Heart right ventricle (tissue), 16 donors: ENCODE data around the gene PABPC5. TPM values are rescaled to one million over a fixed set of nuclear protein-coding genes. Genes with fewer than 3 reads are reported as not detected.

Source experiments
- ATAC-seq, 8 donors: fragments of 200-7000 bp; cut with Tn5 transposase; one replicate each; pipeline ENCODE4 v1.9.1; 2020; ENCODE audit warnings: mild to moderate bottlenecking in 8 of 8, moderate library complexity in 8 of 8, moderate number of reproducible peaks in 1 of 8
- DNase-seq, 2 donors: peaks; one replicate each; pipeline ENCODE4 v3.0.0-alpha.2; 2020
- H3K27ac ChIP-seq, 10 donors: fragments of 200-600 bp; sonication (generic) in 2 of 10; one replicate each; pipeline versions ENCODE4 v1.5.0 to v1.8.0; 2020 to 2022; ENCODE audit warnings: mild to moderate bottlenecking in 3 of 10
- H3K27me3 ChIP-seq, 7 donors: fragments of 200-600 bp; one replicate each; pipeline ENCODE4 v1.8.0; 2021 to 2022; ENCODE audit warnings: mild to moderate bottlenecking in 2 of 7
- H3K36me3 ChIP-seq, 9 donors: fragments of 200-600 bp; sonication (generic) in 1 of 9; one replicate each; pipeline versions ENCODE4 v1.5.0 to v1.8.0; 2020 to 2022; ENCODE audit warnings: mild to moderate bottlenecking in 2 of 9
- H3K4me1 ChIP-seq, 9 donors: fragments of 200-600 bp; sonication (generic) in 1 of 9; one replicate each; pipeline versions ENCODE4 v1.5.0 to v1.8.0; 2020 to 2022; ENCODE audit warnings: mild to moderate bottlenecking in 4 of 9
- H3K4me3 ChIP-seq, 10 donors: fragments of 200-600 bp; sonication (generic) in 2 of 10; one replicate each; pipeline versions ENCODE4 v1.5.0 to v1.8.0; 2020 to 2022; ENCODE audit warnings: mild to moderate bottlenecking in 7 of 10, moderate library complexity in 2 of 10
- H3K9me3 ChIP-seq, 11 donors: fragments of 200-600 bp in 10 of 11; sonication (generic) in 2 of 11; one replicate each; pipeline versions ENCODE4 v1.5.0 to v1.8.0; 2013 to 2022; ENCODE audit warnings: mild to moderate bottlenecking in 2 of 11, control low read depth in 1 of 11, moderate library complexity in 1 of 11
- WGBS, 2 donors: extraction: QIAGEN DNeasy Blood & Tissue Kit; methylation state at CpG; one replicate each; pipeline ENCODE4 v1.1.7; 2013; ENCODE audit warnings: inconsistent platforms in 1 of 2; 5-methylcytosine and 5-hydroxymethylcytosine counted together
- intact Hi-C, 10 donors: fragments of 100-400 bp; cut with DNase I; formaldehyde crosslinking; loops; one replicate each; pipeline versions ENCODE4 v1.11.1 to v1.14.2; 2022
- long read RNA-seq, 3 donors: library from polyadenylated mRNA; unstranded; transcript quantifications; one replicate each; pipeline ENCODE4 v2.0.0, GENCODE V29; 2020 to 2021
- polyA plus RNA-seq, 2 donors: library from polyadenylated mRNA; stranded (reverse); fragments of 200-250 nt; gene quantifications; one replicate each; pipeline ENCODE4 v1.2.3, GENCODE V29; 2013
- total RNA-seq, 10 donors: library from RNA; stranded (reverse); fragmentation: NEBNext Ultra II Directional in 3 of 10; extraction: Animal tissue kit (Norgen Biotek cat#: 25700) in 3 of 10; gene quantifications; one replicate each; pipeline versions ENCODE4 v1.2.1 to v1.2.4, GENCODE V29; 2021 to 2023
- TF ChIP-seq, protein P1 (sequence below), 9 donors: fragments of 200-600 bp; sonication (generic) in 2 of 9; IDR thresholded peaks; one replicate each; pipeline versions ENCODE4 v1.5.0 to v1.8.0; 2021 to 2022; ENCODE audit warnings: antibody characterized with exemption in 9 of 9, mild to moderate bottlenecking in 5 of 9, moderate library complexity in 1 of 9
- donor health status: Arrhythmogenic right ventricular cardiomyopathy.
- donor health status: ischemic (EF 13 %, LVEDD 7.1; RV severe dilation, severe dysfunction).
- donor health status: healthy with polysubstance abuse.
- donor health status: DM: no; HTN: yes; CAD: no.
- donor health status: DM: no; HTN: no; CAD: no.
- donor health status: ischemic (EF 25% LVEDD 6.9; RV normal size, moderate dysfunction).
- donor health status: ischemic (EF 25% LVEDD 5.7; RV mildly dilated, moderate dysfunction).
- donor health status: healthy.
- donor health status: DM: yes; HTN: yes; CAD: no.
- donor health status: Ischemic cardiomyopathy.
- donor health status: ischemic (EF 35%, LVEDD 5.7; RV mildly dilated, moderate dysfunction).
- donor health status: nonischemic (EF 11% LVEDD 7.7; RV severe dilation, severe dysfunction).
- donor health status: DM: yes; HTN: yes; CAD: no.
- donor health status: PGD.
- donor health status: ischemic (EF 29% LVEDD 5.4; RV normal size, mild dysfunction).
- donor health status: nonischemic (EF 23%, LVEDD 6.1; RV moderate dilation, normal function).

The PABPC5 gene
- under 1 TPM; 0.17 to 0.70 (median 0.54) TPM for total RNA-seq
- under 1 TPM; 0.42 to 0.44 TPM for polyA plus RNA-seq
- long read RNA-seq, donor 1, partial matches to known transcripts: 0 of 1 reads
- long read RNA-seq, donor 1, other reads (novel, unspliced or antisense): 0 of 1 reads
- long read RNA-seq, donor 2, partial matches to known transcripts: 0 of 2 reads
- long read RNA-seq, donor 2, other reads (novel, unspliced or antisense): 0 of 2 reads
- long read RNA-seq, donor 3: 0 reads

DNA sequence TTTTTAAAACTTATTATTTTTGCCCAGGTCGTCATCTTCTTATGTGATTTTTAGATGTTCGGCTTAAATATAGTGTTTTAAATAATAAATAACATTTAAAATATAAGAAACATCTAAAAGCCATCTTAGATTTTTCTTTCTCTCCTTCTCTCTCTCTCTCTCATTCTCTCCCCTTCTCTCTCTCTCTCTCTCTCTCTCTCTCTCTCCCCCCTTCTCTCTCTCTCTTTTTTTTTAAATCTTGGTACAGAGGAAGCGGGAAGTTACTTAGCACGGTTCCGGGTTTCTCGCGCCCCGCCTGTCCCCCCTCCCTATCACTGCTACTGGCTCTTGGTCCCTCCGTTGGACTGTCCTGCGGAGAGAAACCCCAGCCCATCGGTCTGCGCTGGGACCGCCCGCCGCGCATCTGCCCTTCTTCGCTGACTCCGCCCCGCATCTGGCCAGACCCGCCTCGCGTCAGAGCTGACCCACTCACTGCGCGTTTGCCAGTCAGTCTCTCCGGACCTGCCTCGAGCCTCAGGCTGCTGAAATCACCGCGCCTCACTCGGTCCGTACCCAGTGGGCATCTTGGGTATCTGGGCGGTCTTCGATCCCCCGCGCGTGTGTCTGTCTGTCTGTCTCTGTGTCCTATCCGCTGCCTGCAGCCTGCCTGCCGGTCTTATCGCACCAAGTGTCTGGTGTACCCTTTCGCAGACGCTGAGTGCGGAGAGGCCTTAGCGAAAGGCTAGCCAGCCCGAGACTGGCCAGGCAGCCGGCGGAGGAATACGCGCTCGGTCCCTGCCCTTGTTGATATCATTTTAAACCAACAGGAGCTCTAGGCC lies at the start of gene PABPC5:
Gene PABPC5 (plus strand): TSS at position 489 of the 818 bp plus-strand sequence. CDS start 739 bp downstream, outside the sequence.
- Histone ChIP-seq H3K9me3 (no peaks in the 10 kb centered on the region), H3K27me3 (peaks cover 0 to 48% (median 0%) of the 10 kb centered on the region in 7 donors), H3K27ac (peak within 1 kb of the TSS in 9 of 10 donors; percentile 24 to 77 (median 66)), H3K4me3 (peak within 1 kb of the TSS in 9 of 10 donors; percentile 22 to 58 (median 52)), H3K4me1 (no peaks in the 10 kb centered on the region), H3K36me3 (no peaks in the 10 kb centered on the region)
- intact Hi-C loops: no loop called here
- TF ChIP-seq, protein P1, sequence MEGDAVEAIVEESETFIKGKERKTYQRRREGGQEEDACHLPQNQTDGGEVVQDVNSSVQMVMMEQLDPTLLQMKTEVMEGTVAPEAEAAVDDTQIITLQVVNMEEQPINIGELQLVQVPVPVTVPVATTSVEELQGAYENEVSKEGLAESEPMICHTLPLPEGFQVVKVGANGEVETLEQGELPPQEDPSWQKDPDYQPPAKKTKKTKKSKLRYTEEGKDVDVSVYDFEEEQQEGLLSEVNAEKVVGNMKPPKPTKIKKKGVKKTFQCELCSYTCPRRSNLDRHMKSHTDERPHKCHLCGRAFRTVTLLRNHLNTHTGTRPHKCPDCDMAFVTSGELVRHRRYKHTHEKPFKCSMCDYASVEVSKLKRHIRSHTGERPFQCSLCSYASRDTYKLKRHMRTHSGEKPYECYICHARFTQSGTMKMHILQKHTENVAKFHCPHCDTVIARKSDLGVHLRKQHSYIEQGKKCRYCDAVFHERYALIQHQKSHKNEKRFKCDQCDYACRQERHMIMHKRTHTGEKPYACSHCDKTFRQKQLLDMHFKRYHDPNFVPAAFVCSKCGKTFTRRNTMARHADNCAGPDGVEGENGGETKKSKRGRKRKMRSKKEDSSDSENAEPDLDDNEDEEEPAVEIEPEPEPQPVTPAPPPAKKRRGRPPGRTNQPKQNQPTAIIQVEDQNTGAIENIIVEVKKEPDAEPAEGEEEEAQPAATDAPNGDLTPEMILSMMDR (IDR thresholded peaks at IDR 0.05): no peak
- DNase-seq: peak; percentile 74 to 78
- 4% methylated on average over 46 to 48 of the region's 48 CpGs for WGBS, 2 donors
- ATAC-seq: peak; percentile 95 to 99 (median 98)

DNA sequence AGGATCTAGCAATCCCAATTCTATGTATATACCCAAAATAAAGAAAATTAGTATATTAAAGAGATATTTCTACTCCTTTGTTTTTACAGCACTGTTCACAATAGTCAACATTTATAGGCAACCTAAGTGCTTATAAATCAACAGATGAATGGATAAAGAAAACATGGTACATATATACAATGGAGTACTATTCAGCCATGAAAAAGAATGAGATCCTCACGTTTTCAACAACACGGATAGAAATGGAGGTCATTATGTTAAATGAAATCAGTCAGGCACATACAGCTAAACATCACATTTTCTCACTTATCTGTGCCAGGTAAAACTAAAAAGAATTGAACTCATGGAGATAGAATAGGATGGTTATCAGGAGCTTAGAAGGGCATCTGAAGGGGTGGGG lies 45.6 kb upstream of the PABPC5 start:
- 79 to 83% methylated on average over 2 of the region's 2 CpGs for WGBS, 2 donors
- TF ChIP-seq, protein P1 (IDR thresholded peaks at IDR 0.05): no peak
- H3K4me3 ChIP-seq: no peak overlapping the region
- no peak for ATAC-seq
- H3K27ac ChIP-seq: no peak overlapping the region
- no peaks in the 10 kb centered on the region for H3K36me3 ChIP-seq
- DNase-seq: no peak
- H3K27me3 ChIP-seq: no peaks in the 10 kb centered on the region
- peaks cover 0 to 15% (median 0%) of the 10 kb centered on the region in 11 donors for H3K9me3 ChIP-seq
- no peaks in the 10 kb centered on the region for H3K4me1 ChIP-seq
- intact Hi-C loops: no loop called here

DNA sequence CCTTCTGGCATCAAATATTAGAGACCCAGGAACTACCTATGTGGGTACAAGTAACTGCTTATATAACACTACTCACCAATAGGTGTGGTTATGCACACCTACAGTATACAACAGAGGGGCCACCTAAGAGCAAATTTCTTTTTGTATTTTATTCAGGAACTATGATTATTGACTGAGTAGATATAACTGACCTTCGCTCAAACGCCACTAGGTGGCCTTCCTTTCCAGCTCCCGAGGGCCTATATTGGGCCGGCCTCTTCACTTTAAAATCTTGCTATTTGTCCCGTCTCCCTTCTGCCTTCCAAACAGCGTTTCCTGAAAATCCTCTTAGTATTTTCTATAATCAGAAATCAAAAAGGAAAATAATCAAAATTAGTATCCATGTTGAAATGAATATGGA lies 19.9 kb upstream of the PABPC5 start:
- Histone ChIP-seq H3K27me3 (no peaks in the 10 kb centered on the region), H3K9me3 (peaks cover 0 to 7% (median 0%) of the 10 kb centered on the region in 11 donors), H3K36me3 (no peaks in the 10 kb centered on the region), H3K27ac (no peak overlapping the region), H3K4me1 (no peaks in the 10 kb centered on the region), H3K4me3 (no peak overlapping the region)
- 14 to 20% methylated on average over 6 of the region's 6 CpGs for WGBS, 2 donors
- intact Hi-C loops: no loop called here
- no peak for DNase-seq
- TF ChIP-seq, protein P1 (IDR thresholded peaks at IDR 0.05): peak; percentile 9 to 48 (median 37)
- ATAC-seq: no peak

DNA sequence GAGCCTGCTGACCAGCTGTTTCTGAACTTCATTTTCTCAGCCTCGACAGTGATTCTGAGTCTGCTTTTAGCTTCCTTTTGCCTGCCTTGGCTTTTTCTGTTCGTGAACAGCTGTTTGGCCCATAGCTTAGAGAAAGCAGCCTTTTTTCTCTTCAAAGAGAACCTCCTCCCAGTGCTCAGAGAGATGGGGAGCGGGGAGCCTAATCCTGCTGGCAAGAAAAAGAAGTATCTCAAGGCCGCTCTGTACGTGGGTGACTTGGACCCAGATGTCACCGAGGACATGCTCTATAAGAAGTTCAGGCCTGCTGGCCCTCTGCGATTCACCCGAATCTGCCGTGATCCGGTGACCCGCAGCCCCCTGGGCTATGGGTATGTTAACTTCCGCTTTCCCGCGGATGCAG lies 756 bp downstream of the PABPC5 start:
- Histone ChIP-seq H3K27me3 (peaks cover 0 to 48% (median 0%) of the 10 kb centered on the region in 7 donors), H3K9me3 (no peaks in the 10 kb centered on the region), H3K27ac (peak overlapping the region in 7 of 10 donors; percentile 24 to 77 (median 69)), H3K4me1 (no peaks in the 10 kb centered on the region), H3K36me3 (no peaks in the 10 kb centered on the region), H3K4me3 (peak overlapping the region in 9 of 10 donors; percentile 22 to 58 (median 52))
- intact Hi-C loops: no loop called here
- no peak for DNase-seq
- TF ChIP-seq, protein P1 (IDR thresholded peaks at IDR 0.05): no peak
- peak in 4 of 8 donors; percentile 14 to 46 (median 22) for ATAC-seq
- WGBS, 2 donors: 43 to 47% methylated on average over 14 of the region's 14 CpGs
